Ascending aorta (tissue), 2 donors: ENCODE measurements around the gene SCRT2. TPM values are rescaled to one million over a fixed set of nuclear protein-coding genes. Genes with fewer than 3 reads are reported as not detected.

Experiments used
- DNase-seq, 2 donors: peaks; one replicate each; pipeline ENCODE4 v3.0.0-alpha.2; 2019; ENCODE audit warnings: low spot score in 2 of 2
- H3K27ac ChIP-seq, 2 donors: fragments of 200-600 bp; sonication (generic); one replicate each; pipeline ENCODE4 v1.5.1; 2016 to 2017; ENCODE audit warnings: mild to moderate bottlenecking in 1 of 2
- H3K27me3 ChIP-seq: fragments of 200-600 bp; sonication (generic); one replicate; pipeline ENCODE4 v1.5.1; 2017
- H3K36me3 ChIP-seq, 2 donors: fragments of 200-600 bp; sonication (generic); one replicate each; pipeline ENCODE4 v1.5.1; 2016
- H3K4me1 ChIP-seq, 2 donors: fragments of 200-600 bp; sonication (generic); one replicate each; pipeline ENCODE4 v1.5.1; 2016 to 2017; ENCODE audit warnings: mild to moderate bottlenecking in 1 of 2
- H3K4me3 ChIP-seq, 2 donors: fragments of 200-600 bp; sonication (generic); one replicate each; pipeline ENCODE4 v1.5.1; 2016 to 2017; ENCODE audit warnings: mild to moderate bottlenecking in 1 of 2
- H3K9me3 ChIP-seq, 2 donors: fragments of 200-600 bp; sonication (generic); one replicate each; pipeline ENCODE4 v1.5.1; 2016
- CTCF ChIP-seq, 3 experiments: fragments of 200-600 bp in 2 of 3; fragments of 450-650 bp in 1 of 3; sonication (generic) in 2 of 3; IDR thresholded peaks; one replicate each; pipeline ENCODE4 v1.5.1; 2016 to 2019; ENCODE audit warnings: antibody characterized with exemption in 3 of 3, mild to moderate bottlenecking in 1 of 3, moderate library complexity in 1 of 3
- intact Hi-C: fragments of 100-400 bp; cut with DNase I; formaldehyde crosslinking; loops from one replicate; pipeline ENCODE4 v1.15.1; 2023
- total RNA-seq: library from RNA; depleted of rRNA; stranded (reverse); fragments of >200 nt; gene quantifications from one replicate; pipeline ENCODE4 v1.1.0, GENCODE V29; 2016

Gene SCRT2
- total RNA-seq, 1 donor from 2014 or later: not detected

GRCh38 chr20:635028-635892 lies 40.3 kb downstream of the SCRT2 start:
- intact Hi-C loops: no loop called here
- H3K4me1 ChIP-seq: no peaks in the 10 kb centered on the region
- no peak for DNase-seq
- H3K27me3 ChIP-seq: no peaks in the 10 kb centered on the region
- H3K27ac ChIP-seq: no peak overlapping the region
- no peaks in the 10 kb centered on the region for H3K9me3 ChIP-seq
- no peak for TF ChIP-seq CTCF (IDR thresholded peaks at IDR 0.05)
- no peaks in the 10 kb centered on the region for H3K36me3 ChIP-seq
- no peak overlapping the region for H3K4me3 ChIP-seq

- no peak overlapping the region for H3K27ac ChIP-seq
- no peaks in the 10 kb centered on the region for H3K4me1 ChIP-seq
- no peak overlapping the region for H3K4me3 ChIP-seq
- H3K9me3 ChIP-seq: no peaks in the 10 kb centered on the region
- no peaks in the 10 kb centered on the region for H3K27me3 ChIP-seq
- no peak for TF ChIP-seq CTCF (IDR thresholded peaks at IDR 0.05)
- no peaks in the 10 kb centered on the region for H3K36me3 ChIP-seq
- intact Hi-C loops: no loop called here
- no peak for DNase-seq
These were observed 41.3 kb downstream of the SCRT2 start for GRCh38 chr20:634148-634925.

GRCh38 chr20:631101-631500 lies 44.5 kb downstream of the SCRT2 start:
- no peak for TF ChIP-seq CTCF (IDR thresholded peaks at IDR 0.05)
- no peaks in the 10 kb centered on the region for H3K9me3 ChIP-seq
- H3K27me3 ChIP-seq: no peaks in the 10 kb centered on the region
- H3K4me3 ChIP-seq: no peak overlapping the region
- DNase-seq: no peak
- intact Hi-C loops: no loop called here
- no peaks in the 10 kb centered on the region for H3K4me1 ChIP-seq
- H3K27ac ChIP-seq: no peak overlapping the region
- no peaks in the 10 kb centered on the region for H3K36me3 ChIP-seq

GRCh38 chr20:626579-626978 lies 49.0 kb downstream of the SCRT2 start:
- Histone ChIP-seq H3K27ac (no peak overlapping the region), H3K27me3 (no peaks in the 10 kb centered on the region), H3K36me3 (no peaks in the 10 kb centered on the region), H3K4me3 (no peak overlapping the region), H3K9me3 (no peaks in the 10 kb centered on the region), H3K4me1 (no peaks in the 10 kb centered on the region)
- intact Hi-C loops: no loop called here
- DNase-seq: no peak
- no peak for TF ChIP-seq CTCF (IDR thresholded peaks at IDR 0.05)

- no peaks in the 10 kb centered on the region for H3K36me3 ChIP-seq
- H3K9me3 ChIP-seq: no peaks in the 10 kb centered on the region
- intact Hi-C loops: no loop called here
- DNase-seq: no peak
- H3K4me3 ChIP-seq: no peak overlapping the region
- TF ChIP-seq CTCF (IDR thresholded peaks at IDR 0.05): no peak
- no peaks in the 10 kb centered on the region for H3K4me1 ChIP-seq
- H3K27ac ChIP-seq: no peak overlapping the region
- no peaks in the 10 kb centered on the region for H3K27me3 ChIP-seq
These were observed 50.2 kb downstream of the SCRT2 start for GRCh38 chr20:625360-625932.
